ENCODE data around the gene MRPS35.

MRPS35 gene

GRCh38 chr12:27710592-27711316, at the start of gene MRPS35:
Gene MRPS35, plus strand, starts transcription at chr12:27710832. Its CDS starts 12 bp downstream, at chr12:27710844.
- ATAC-seq, result peak; percentile 97 to 99

- no peak for ATAC-seq
Measured at GRCh38 chr12:27665704-27666103, 44.9 kb upstream of the MRPS35 start.

GRCh38 chr12:27666510-27666909, 44.1 kb upstream of the MRPS35 start:
- no peak for ATAC-seq

GRCh38 chr12:27667540-27667939, 43.1 kb upstream of the MRPS35 start:
- ATAC-seq, result no peak

GRCh38 chr12:27672051-27672450, 38.6 kb upstream of the MRPS35 start:
- no peak for ATAC-seq

- ATAC-seq, result no peak
Measured at GRCh38 chr12:27672643-27673042, 38.0 kb upstream of the MRPS35 start.

GRCh38 chr12:27673101-27673718, 37.4 kb upstream of the MRPS35 start:
- ATAC-seq, result no peak

GRCh38 chr12:27674989-27675388, 35.6 kb upstream of the MRPS35 start:
- ATAC-seq, result no peak

GRCh38 chr12:27680619-27681018, 30.0 kb upstream of the MRPS35 start:
- ATAC-seq, result no peak

- no peak for ATAC-seq
Measured at GRCh38 chr12:27682534-27682933, 28.1 kb upstream of the MRPS35 start.

GRCh38 chr12:27685274-27685673, 25.4 kb upstream of the MRPS35 start:
- no peak for ATAC-seq

GRCh38 chr12:27686147-27686546, 24.5 kb upstream of the MRPS35 start:
- no peak for ATAC-seq

GRCh38 chr12:27688671-27689070, 22.0 kb upstream of the MRPS35 start:
- ATAC-seq, result no peak

GRCh38 chr12:27689558-27690180, 21.0 kb upstream of the MRPS35 start:
- ATAC-seq, result no peak

- ATAC-seq, result no peak
Measured at GRCh38 chr12:27693403-27693802, 17.2 kb upstream of the MRPS35 start.

GRCh38 chr12:27695556-27696292, 14.9 kb upstream of the MRPS35 start:
- no peak for ATAC-seq

GRCh38 chr12:27696293-27696652, 14.4 kb upstream of the MRPS35 start, which contains the start of gene REP15:
Gene REP15, plus strand, starts transcription at chr12:27696447. Its CDS starts 116 bp downstream, at chr12:27696563.
- no peak for ATAC-seq

- no peak for ATAC-seq
Measured at GRCh38 chr12:27696864-27697564, 13.6 kb upstream of the MRPS35 start.

- ATAC-seq, result peak; percentile 81 to 82
Measured at GRCh38 chr12:27703720-27704452, 6.7 kb upstream of the MRPS35 start.

GRCh38 chr12:27705263-27705662, 5.4 kb upstream of the MRPS35 start:
- no peak for ATAC-seq

GRCh38 chr12:27707216-27707615, 3.4 kb upstream of the MRPS35 start:
- no peak for ATAC-seq

Data from activated CD4-positive, CD25-positive, alpha-beta regulatory T cell treated with anti-CD3 and anti-CD28 coated beads, Interleukin-2, amount 50 U/mL, for 24 hours (primary cell).